GM20000 (cell line): ENCODE results near the gene GRPEL2.

Experiments used
- DNase-seq: peaks from one replicate; pipeline ENCODE4 v3.0.0; 2012; ENCODE audit warnings: low spot score
- TF ChIP-seq, protein P1 (sequence below): IDR thresholded peaks from 2 replicates; pipeline ENCODE4 v1.5.1; 2012; ENCODE audit warnings: mild to moderate bottlenecking, control low read depth; ENCODE audit errors: extremely low read depth, missing control alignments

Gene GRPEL2

DNA sequence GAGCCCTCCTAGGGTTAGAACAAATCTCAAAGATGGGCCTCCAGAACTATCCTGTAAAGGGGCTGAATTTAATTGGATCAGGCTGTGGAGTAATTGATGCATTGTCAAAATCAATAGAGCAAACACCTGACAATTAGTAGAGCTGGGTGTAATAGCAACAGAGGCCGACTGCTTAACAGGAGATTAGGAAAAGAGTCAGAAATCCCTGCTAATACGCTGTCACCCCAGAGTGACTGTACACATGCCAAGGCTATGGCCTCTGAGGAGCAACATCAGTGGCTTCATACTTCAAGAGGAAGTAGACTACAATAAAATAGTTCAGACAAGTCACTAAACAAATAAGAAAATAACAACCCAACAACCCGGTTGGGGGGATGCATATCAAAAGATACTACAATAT, 18.7 kb upstream of the GRPEL2 start:
- TF ChIP-seq, protein P1, sequence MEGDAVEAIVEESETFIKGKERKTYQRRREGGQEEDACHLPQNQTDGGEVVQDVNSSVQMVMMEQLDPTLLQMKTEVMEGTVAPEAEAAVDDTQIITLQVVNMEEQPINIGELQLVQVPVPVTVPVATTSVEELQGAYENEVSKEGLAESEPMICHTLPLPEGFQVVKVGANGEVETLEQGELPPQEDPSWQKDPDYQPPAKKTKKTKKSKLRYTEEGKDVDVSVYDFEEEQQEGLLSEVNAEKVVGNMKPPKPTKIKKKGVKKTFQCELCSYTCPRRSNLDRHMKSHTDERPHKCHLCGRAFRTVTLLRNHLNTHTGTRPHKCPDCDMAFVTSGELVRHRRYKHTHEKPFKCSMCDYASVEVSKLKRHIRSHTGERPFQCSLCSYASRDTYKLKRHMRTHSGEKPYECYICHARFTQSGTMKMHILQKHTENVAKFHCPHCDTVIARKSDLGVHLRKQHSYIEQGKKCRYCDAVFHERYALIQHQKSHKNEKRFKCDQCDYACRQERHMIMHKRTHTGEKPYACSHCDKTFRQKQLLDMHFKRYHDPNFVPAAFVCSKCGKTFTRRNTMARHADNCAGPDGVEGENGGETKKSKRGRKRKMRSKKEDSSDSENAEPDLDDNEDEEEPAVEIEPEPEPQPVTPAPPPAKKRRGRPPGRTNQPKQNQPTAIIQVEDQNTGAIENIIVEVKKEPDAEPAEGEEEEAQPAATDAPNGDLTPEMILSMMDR = no peak
- DNase-seq = no peak

DNA sequence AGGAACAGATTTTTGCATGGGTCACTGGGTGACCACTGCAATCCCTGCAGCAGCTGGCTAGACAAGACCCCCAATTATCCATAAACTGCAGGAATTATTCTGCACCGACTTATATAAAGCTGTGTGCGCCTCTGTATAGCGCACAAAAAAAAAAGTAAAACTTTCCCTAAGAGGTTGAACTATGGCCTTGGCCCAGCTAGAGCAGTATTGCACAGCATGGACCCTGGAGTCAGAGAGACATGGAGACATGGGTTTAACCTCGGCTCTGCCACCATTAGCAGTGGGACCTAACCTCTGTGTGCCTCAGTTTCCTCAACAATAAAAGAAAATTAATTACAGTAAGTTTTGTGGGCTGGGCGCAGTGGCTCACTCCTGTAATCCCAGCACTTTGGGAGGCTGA, 17.1 kb upstream of the GRPEL2 start:
- TF ChIP-seq, protein P1 = no peak
- DNase-seq = no peak

DNA sequence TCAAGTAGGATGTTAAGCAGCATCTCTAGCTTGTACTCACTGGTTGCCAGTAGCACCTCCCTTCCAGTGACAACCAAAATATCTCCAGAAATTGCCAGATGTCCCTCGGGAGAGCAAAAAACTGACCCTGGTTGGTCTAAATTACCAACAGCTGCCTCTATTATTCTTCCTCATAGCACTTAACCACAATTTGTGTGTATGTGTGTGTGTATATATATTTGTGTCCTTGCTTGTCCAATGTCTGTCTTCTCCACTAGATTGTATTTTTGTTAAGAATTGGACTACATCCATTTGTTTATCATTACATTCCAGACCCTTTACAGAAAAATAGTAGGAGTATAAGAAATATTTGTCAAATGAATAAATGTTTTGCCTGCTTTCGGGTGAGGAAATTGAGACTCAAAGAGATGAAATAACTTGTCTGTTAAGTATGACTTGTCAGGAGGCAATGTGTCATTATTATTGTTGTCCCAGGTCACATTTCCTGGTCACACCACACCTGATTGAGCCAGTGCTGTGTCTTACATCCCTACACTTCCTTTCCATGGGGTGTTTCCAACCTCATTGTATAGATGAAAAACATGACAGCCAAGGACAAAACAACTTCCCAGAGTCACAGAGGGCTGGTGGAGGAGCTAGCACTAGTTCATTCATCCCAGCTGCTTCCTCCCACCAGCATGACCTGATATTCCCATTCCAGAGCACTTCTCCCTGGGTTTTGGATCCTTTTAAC, 11.4 kb upstream of the GRPEL2 start:
- TF ChIP-seq, protein P1 = no peak
- no peak for DNase-seq

DNA sequence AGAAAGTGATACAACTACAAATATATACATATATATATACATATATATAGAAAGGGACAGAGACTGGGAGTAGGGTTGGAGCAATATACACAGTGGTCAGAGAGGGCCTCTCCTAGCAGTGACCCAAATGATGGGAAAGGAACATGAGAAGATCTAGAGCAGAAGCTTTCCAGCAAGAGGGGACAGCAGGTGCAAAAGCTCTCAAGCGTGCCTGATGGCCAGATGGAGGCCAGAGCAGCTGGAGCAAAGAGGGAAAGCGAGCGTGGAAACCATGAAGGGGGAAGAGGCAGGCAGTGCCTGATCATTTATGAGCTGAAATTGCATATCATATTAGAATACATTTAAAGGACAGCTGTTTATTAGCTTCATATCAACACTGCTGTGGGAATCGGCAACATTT, 7.6 kb upstream of the GRPEL2 start:
- TF ChIP-seq, protein P1 = no peak
- no peak for DNase-seq

DNA sequence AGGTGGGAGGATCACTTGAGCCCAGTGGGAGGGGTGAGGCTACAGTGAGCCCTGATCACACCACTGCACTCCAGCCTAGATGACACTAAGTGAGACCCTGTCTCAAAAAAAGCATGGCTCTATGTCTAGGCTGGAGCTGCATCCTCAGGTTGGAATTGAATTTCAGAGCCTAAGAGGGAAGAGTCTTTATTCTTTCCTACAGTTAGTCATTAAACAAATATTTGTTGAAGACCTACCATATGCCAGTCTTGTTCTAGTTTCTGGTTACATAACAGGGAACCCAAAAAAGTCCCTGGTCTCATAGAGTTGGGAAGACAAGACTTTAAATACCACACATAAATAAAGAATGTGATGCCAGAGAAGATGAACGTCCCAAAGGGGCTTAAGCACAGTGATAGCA, 6.9 kb upstream of the GRPEL2 start:
- TF ChIP-seq, protein P1 = no peak
- DNase-seq = no peak

DNA sequence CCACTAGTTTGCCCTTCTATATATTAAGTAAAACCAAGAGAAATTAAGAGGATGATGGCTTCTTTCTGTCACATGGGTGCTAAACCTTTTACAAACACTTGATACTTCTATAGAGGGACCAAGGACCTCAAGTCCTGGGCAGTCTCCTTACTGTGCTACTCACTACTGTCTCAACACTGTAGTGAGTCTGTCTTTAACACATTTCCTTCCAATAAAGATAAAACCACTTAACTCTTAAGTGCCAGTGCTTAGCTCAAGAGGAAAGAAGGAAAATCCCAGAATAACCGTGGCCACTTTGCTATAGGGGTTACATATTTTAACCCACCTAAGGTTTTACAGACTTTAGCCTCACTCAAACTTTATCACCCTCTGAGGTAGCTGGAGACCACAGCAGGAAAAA, 4.4 kb upstream of the GRPEL2 start:
- TF ChIP-seq, protein P1 = no peak
- DNase-seq = no peak

DNA sequence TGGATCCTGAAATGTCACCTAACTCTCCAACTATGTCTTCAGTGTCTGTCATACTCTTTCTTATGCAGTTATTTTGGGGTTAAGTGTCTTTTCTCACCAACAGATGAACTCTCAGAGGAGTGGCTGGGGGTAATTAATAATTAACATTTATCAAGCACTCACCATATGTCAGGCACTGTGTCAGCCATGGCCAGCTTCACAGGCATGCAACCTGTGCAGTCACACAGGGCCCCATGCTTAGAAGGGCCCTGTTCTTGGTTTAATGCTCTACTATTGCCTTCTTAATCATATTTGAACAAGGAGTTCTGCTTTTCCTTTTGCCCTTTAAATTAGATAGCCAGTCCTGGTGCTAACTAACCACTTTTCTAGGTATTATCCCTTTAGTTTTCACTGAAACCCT, 3.4 kb upstream of the GRPEL2 start:
- TF ChIP-seq, protein P1 = no peak
- no peak for DNase-seq
